Measurements from ENCODE around the gene ORAI2. TPM values are rescaled to one million over a fixed set of nuclear protein-coding genes. Genes with fewer than 3 reads are reported as not detected.
A peak's percentile ranks its signal among the peaks of the same experiment; 100 is the strongest.

Gene ORAI2
- total and polyA plus RNA-seq, 4 donors = 7.6 to 48.9 (median 27.4) TPM

DNA sequence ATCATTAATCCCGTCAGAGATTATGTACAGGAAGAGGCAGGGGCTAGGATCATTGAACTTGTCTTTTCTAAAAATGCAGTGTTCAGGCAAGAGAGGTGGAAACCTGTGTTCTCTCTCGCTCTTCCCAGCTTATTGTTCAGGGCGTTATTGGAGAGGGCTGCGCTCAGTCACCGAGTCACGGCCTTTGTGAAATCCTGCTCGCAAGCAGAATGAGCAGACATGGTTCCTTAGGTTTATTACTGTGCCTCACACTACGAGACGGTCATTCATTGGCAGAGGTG, 37.8 kb upstream of the ORAI2 start:
- TF ChIP-seq, protein P1, sequence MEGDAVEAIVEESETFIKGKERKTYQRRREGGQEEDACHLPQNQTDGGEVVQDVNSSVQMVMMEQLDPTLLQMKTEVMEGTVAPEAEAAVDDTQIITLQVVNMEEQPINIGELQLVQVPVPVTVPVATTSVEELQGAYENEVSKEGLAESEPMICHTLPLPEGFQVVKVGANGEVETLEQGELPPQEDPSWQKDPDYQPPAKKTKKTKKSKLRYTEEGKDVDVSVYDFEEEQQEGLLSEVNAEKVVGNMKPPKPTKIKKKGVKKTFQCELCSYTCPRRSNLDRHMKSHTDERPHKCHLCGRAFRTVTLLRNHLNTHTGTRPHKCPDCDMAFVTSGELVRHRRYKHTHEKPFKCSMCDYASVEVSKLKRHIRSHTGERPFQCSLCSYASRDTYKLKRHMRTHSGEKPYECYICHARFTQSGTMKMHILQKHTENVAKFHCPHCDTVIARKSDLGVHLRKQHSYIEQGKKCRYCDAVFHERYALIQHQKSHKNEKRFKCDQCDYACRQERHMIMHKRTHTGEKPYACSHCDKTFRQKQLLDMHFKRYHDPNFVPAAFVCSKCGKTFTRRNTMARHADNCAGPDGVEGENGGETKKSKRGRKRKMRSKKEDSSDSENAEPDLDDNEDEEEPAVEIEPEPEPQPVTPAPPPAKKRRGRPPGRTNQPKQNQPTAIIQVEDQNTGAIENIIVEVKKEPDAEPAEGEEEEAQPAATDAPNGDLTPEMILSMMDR (IDR thresholded peaks at IDR 0.05; ENCODE audit: control extremely low read depth, extremely low read depth) = no peak
- H3K9me3 ChIP-seq (ENCODE audit: control insufficient read depth in 4 of 4, insufficient read depth in 3 of 4, low read length in 3 of 4) = no peaks in the 10 kb centered on the region
- peak overlapping the region; percentile 60 for H3K4me3 ChIP-seq
- H3K9ac ChIP-seq (ENCODE audit: insufficient read depth in 1 of 2, low read length in 2 of 2) = peak overlapping the region; percentile 26 to 76
- peaks cover 4 to 23% (median 12%) of the 10 kb centered on the region in 4 donors for H3K36me3 ChIP-seq (ENCODE audit: control insufficient read depth in 4 of 4, insufficient read depth in 4 of 4, low read length in 4 of 4)
- no peak for ATAC-seq (ENCODE audit: insufficient read depth, low FRiP score)
- peak overlapping the region; percentile 35 to 87 for H3K27ac ChIP-seq (ENCODE audit: low read depth in 1 of 2, low read length in 1 of 2)
- no peaks in the 10 kb centered on the region for H3K27me3 ChIP-seq (ENCODE audit: control insufficient read depth in 3 of 3, insufficient read depth in 3 of 3, low read length in 2 of 3)
- 11 to 16% methylated on average over 9 of the region's 9 CpGs for WGBS, 2 donors
- peaks cover 0 to 12% (median 0%) of the 10 kb centered on the region in 5 donors for H3K4me1 ChIP-seq (ENCODE audit: control insufficient read depth in 5 of 5, insufficient read depth in 5 of 5, low read length in 5 of 5)
- DNase-seq = no peak

DNA sequence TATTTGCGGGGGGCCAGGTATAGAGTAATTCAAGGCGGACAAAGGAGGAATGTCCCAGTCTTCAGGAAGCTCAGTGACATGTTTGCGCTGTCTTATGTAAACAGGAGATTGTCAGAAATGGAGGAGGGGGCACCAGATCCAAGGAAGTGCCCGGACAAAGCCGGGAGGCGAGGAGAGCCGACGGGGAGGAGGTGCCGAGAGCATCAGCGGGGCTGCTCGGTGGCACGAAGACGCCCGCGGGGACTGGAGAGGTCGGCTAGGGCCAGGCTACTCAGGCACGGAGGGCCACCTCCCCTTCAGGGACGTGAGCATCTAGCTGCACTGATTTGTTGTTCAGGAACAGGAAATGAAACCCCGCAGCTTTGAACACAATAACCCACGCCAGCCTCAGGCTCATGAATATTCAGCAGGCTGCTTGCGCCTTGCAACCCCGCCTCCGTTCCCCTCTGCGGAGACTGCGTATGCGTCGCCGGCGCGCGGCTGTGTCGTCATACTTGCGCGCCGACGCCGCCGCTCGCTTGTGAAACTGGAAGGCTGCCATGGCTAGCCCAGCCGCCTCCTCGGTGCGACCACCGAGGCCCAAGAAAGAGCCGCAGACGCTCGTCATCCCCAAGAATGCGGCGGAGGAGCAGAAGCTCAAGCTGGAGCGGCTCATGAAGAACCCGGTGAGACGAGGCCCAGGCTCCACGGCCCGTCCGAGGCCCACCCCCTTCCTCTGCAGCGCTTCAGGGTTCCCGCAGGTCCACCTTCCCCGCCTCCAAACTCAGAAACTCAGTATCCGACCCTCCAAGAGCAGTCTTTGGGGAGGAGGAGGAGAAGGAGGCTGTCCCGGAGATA, 37.3 kb upstream of the ORAI2 start, which contains the start of gene PRKRIP1:
Gene PRKRIP1 (plus strand): TSS at position 491 of the 837 bp plus-strand sequence. CDS start 49 bp downstream, at position 540.
- Histone ChIP-seq H3K36me3 (ENCODE audit: control insufficient read depth in 4 of 4, insufficient read depth in 4 of 4, low read length in 4 of 4) (peaks cover 8 to 25% (median 14%) of the 10 kb centered on the region in 4 donors), H3K27me3 (ENCODE audit: control insufficient read depth in 3 of 3, insufficient read depth in 3 of 3, low read length in 2 of 3) (no peaks in the 10 kb centered on the region), H3K4me1 (ENCODE audit: control insufficient read depth in 5 of 5, insufficient read depth in 5 of 5, low read length in 5 of 5) (peaks cover 0 to 12% (median 0%) of the 10 kb centered on the region in 5 donors), H3K9me3 (ENCODE audit: control insufficient read depth in 4 of 4, insufficient read depth in 3 of 4, low read length in 3 of 4) (no peaks in the 10 kb centered on the region), H3K27ac (ENCODE audit: low read depth in 1 of 2, low read length in 1 of 2) (peak within 1 kb of the TSS; percentile 45 to 87), H3K4me3 (peak within 1 kb of the TSS; percentile 67), H3K9ac (ENCODE audit: insufficient read depth in 1 of 2, low read length in 2 of 2) (peak within 1 kb of the TSS; percentile 82 to 90)
- DNase-seq (peak; percentile 93 to 97 (median 96)), ATAC-seq (ENCODE audit: insufficient read depth, low FRiP score) (peak; percentile 94)
- TF ChIP-seq, protein P1 (IDR thresholded peaks at IDR 0.05; ENCODE audit: control extremely low read depth, extremely low read depth) = no peak
- WGBS, 2 donors = 0% methylated on average over 56 to 57 of the region's 59 CpGs

DNA sequence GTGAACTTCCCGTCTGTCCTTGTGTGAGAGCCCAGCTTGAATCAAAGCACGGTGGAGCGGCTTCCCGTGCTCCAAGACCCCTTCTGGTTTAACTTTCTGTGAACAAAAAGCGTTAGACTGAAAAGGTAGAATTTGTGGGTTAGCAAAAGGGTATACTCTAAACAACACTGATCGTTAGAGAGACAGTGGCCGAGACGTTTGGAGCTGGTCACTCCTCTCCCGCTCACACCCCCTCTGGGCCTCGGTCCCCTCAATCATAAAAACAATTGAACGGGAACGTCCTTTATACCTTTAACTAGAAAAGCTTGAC, 36.7 kb upstream of the ORAI2 start:
- 0% methylated on average over 12 of the region's 12 CpGs for WGBS, 2 donors
- peak overlapping the region; percentile 45 to 75 for H3K27ac ChIP-seq (ENCODE audit: low read depth in 1 of 2, low read length in 1 of 2)
- DNase-seq (no peak), ATAC-seq (ENCODE audit: insufficient read depth, low FRiP score) (no peak)
- H3K9ac ChIP-seq (ENCODE audit: insufficient read depth in 1 of 2, low read length in 2 of 2) = peak overlapping the region; percentile 82 to 90
- peaks cover 0 to 12% (median 0%) of the 10 kb centered on the region in 5 donors for H3K4me1 ChIP-seq (ENCODE audit: control insufficient read depth in 5 of 5, insufficient read depth in 5 of 5, low read length in 5 of 5)
- H3K27me3 ChIP-seq (ENCODE audit: control insufficient read depth in 3 of 3, insufficient read depth in 3 of 3, low read length in 2 of 3) = no peaks in the 10 kb centered on the region
- TF ChIP-seq, protein P1 (IDR thresholded peaks at IDR 0.05; ENCODE audit: control extremely low read depth, extremely low read depth) = no peak
- peak overlapping the region; percentile 67 for H3K4me3 ChIP-seq
- no peaks in the 10 kb centered on the region for H3K9me3 ChIP-seq (ENCODE audit: control insufficient read depth in 4 of 4, insufficient read depth in 3 of 4, low read length in 3 of 4)
- H3K36me3 ChIP-seq (ENCODE audit: control insufficient read depth in 4 of 4, insufficient read depth in 4 of 4, low read length in 4 of 4) = peaks cover 8 to 26% (median 14%) of the 10 kb centered on the region in 4 donors

Measured in lung (tissue), 12 donors.